Measurements from ENCODE around the gene ATOH8. TPM values are rescaled to one million over a fixed set of nuclear protein-coding genes. Genes with fewer than 3 reads are reported as not detected.

The ATOH8 gene
- total RNA-seq, 6 experiments from 2014 or later: 34.4 to 53.0 (median 45.5) TPM

- Mint-ChIP-seq H3K4me3 (no peak overlapping the region), H3K27me3 (ENCODE audit: insufficient read depth) (peaks cover 2% of the 10 kb centered on the region; the same call in 1 of the 2 replicates), H3K27ac (no peak overlapping the region), H3K36me3 (ENCODE audit: low read depth) (peaks cover 9% of the 10 kb centered on the region; the same call in 1 of the 2 replicates), H3K9me3 (no peaks in the 10 kb centered on the region; the same call in 1 of the 2 replicates), H3K4me1 (ENCODE audit: low read depth) (peaks cover 21% of the 10 kb centered on the region)
- TF ChIP-seq CTCF (IDR thresholded peaks at IDR 0.05): no peak
- no peak for DNase-seq
Observed at GRCh38 chr2:85803704-85804425, 50.1 kb downstream of the ATOH8 start.

GRCh38 chr2:85804583-85804982 lies 50.8 kb downstream of the ATOH8 start:
- H3K27me3 Mint-ChIP-seq (ENCODE audit: insufficient read depth): peaks cover 2% of the 10 kb centered on the region; the same call in 1 of the 2 replicates
- H3K9me3 Mint-ChIP-seq: no peaks in the 10 kb centered on the region; the same call in 1 of the 2 replicates
- peak; percentile 78 for TF ChIP-seq CTCF (IDR thresholded peaks at IDR 0.05)
- H3K36me3 Mint-ChIP-seq (ENCODE audit: low read depth): peaks cover 9% of the 10 kb centered on the region; the same call in 1 of the 2 replicates
- no peak for DNase-seq
- no peak overlapping the region for H3K4me3 Mint-ChIP-seq
- H3K27ac Mint-ChIP-seq: no peak overlapping the region
- H3K4me1 Mint-ChIP-seq (ENCODE audit: low read depth): peaks cover 26% of the 10 kb centered on the region

- H3K27ac Mint-ChIP-seq: no peak overlapping the region
- peaks cover 2% of the 10 kb centered on the region; the same call in 1 of the 2 replicates for H3K27me3 Mint-ChIP-seq (ENCODE audit: insufficient read depth)
- no peaks in the 10 kb centered on the region; the same call in 1 of the 2 replicates for H3K9me3 Mint-ChIP-seq
- no peak for DNase-seq
- H3K4me3 Mint-ChIP-seq: no peak overlapping the region
- no peaks in the 10 kb centered on the region for H3K36me3 Mint-ChIP-seq (ENCODE audit: low read depth)
- peaks cover 35% of the 10 kb centered on the region for H3K4me1 Mint-ChIP-seq (ENCODE audit: low read depth)
- TF ChIP-seq CTCF (IDR thresholded peaks at IDR 0.05): no peak
Observed at GRCh38 chr2:85806358-85807118, 52.7 kb downstream of the ATOH8 start.

GRCh38 chr2:85807756-85808155 lies 54.0 kb downstream of the ATOH8 start:
- peaks cover 2% of the 10 kb centered on the region; the same call in 1 of the 2 replicates for H3K27me3 Mint-ChIP-seq (ENCODE audit: insufficient read depth)
- TF ChIP-seq CTCF (IDR thresholded peaks at IDR 0.05): no peak
- H3K36me3 Mint-ChIP-seq (ENCODE audit: low read depth): no peaks in the 10 kb centered on the region
- no peak overlapping the region for H3K4me3 Mint-ChIP-seq
- H3K4me1 Mint-ChIP-seq (ENCODE audit: low read depth): peaks cover 42% of the 10 kb centered on the region
- DNase-seq: no peak
- no peaks in the 10 kb centered on the region for H3K9me3 Mint-ChIP-seq
- H3K27ac Mint-ChIP-seq: no peak overlapping the region

- Mint-ChIP-seq H3K36me3 (ENCODE audit: low read depth) (no peaks in the 10 kb centered on the region), H3K4me3 (no peak overlapping the region; the same call in 1 of the 2 replicates), H3K9me3 (no peaks in the 10 kb centered on the region), H3K27me3 (ENCODE audit: insufficient read depth) (peaks cover 5% of the 10 kb centered on the region), H3K27ac (peak overlapping the region; percentile 90), H3K4me1 (ENCODE audit: low read depth) (peaks cover 51% of the 10 kb centered on the region)
- TF ChIP-seq CTCF (IDR thresholded peaks at IDR 0.05): no peak
- DNase-seq: no peak
Observed at GRCh38 chr2:85810371-85811179, 56.8 kb downstream of the ATOH8 start.
